CD4-positive, CD25-positive, alpha-beta regulatory T cell (primary cell): Measurements from ENCODE around the gene MPPED2. TPM values are rescaled to one million over a fixed set of nuclear protein-coding genes. Genes with fewer than 3 reads are reported as not detected.

Experiments
- ATAC-seq, 2 donors: fragments of 150-1000 bp; cut with Tn5 transposase; one replicate each; pipeline ENCODE4 v1.10.0; 2021; ENCODE audit warnings: low read depth in 2 of 2, moderate number of reproducible peaks in 2 of 2, moderate library complexity in 1 of 2
- DNase-seq, 3 donors: peaks; one replicate each; pipeline versions ENCODE4 v3.0.0 to v3.0.0-alpha.2; 2012 to 2022; ENCODE audit warnings: mixed read lengths in 1 of 3
- H3K27ac ChIP-seq: one replicate; pipeline ENCODE4 v1.7.0; 2013; ENCODE audit warnings: mild to moderate bottlenecking, low read length; ENCODE audit not compliant: insufficient read depth, poor library complexity, severe bottlenecking
- H3K27me3 ChIP-seq: one replicate; pipeline ENCODE4 v1.7.0; 2013; ENCODE audit warnings: low read length; ENCODE audit not compliant: control insufficient read depth, insufficient read depth
- H3K36me3 ChIP-seq: one replicate; pipeline ENCODE4 v1.7.0; 2013; ENCODE audit warnings: mild to moderate bottlenecking, low read length, moderate library complexity; ENCODE audit not compliant: control insufficient read depth, insufficient read depth
- H3K4me1 ChIP-seq: 2 replicates; pipeline ENCODE4 v1.7.0; 2013; ENCODE audit warnings: mild to moderate bottlenecking, low read length; ENCODE audit not compliant: insufficient read depth, control insufficient read depth, poor library complexity, severe bottlenecking
- H3K4me3 ChIP-seq: one replicate; pipeline ENCODE4 v1.7.0; 2013; ENCODE audit warnings: low read depth, mild to moderate bottlenecking, low read length, moderate library complexity
- H3K9me3 ChIP-seq, 2 experiments: 1 replicate in 1 of 2; 2 replicates in 1 of 2; pipeline ENCODE4 v1.7.0; 2013; ENCODE audit warnings: low read length in 2 of 2, mild to moderate bottlenecking in 1 of 2, moderate library complexity in 1 of 2; ENCODE audit not compliant: control insufficient read depth in 2 of 2
- H3K27ac Mint-ChIP-seq, 3 donors: one replicate each; pipeline ENCODE4 v1.8.0; 2020 to 2022; ENCODE audit warnings: mild to moderate bottlenecking in 3 of 3, mixed read lengths in 3 of 3, moderate library complexity in 2 of 3
- H3K27me3 Mint-ChIP-seq: one replicate; pipeline ENCODE4 v1.8.0; 2022; ENCODE audit warnings: mild to moderate bottlenecking, mixed read lengths
- H3K36me3 Mint-ChIP-seq: one replicate; pipeline ENCODE4 v1.8.0; 2020; ENCODE audit warnings: mixed read lengths
- H3K4me1 Mint-ChIP-seq, 4 donors: one replicate each; pipeline ENCODE4 v1.8.0; 2020 to 2022; ENCODE audit warnings: mixed read lengths in 4 of 4, mild to moderate bottlenecking in 1 of 4
- H3K4me3 Mint-ChIP-seq, 4 donors: one replicate each; pipeline ENCODE4 v1.8.0; 2020 to 2022; ENCODE audit warnings: mild to moderate bottlenecking in 4 of 4, mixed read lengths in 4 of 4, moderate library complexity in 3 of 4
- H3K9me3 Mint-ChIP-seq, 7 donors: one replicate each; pipeline ENCODE4 v1.8.0; 2020 to 2022; ENCODE audit warnings: mixed read lengths in 7 of 7, mild to moderate bottlenecking in 3 of 7, moderate library complexity in 2 of 7
- polyA plus RNA-seq, 4 donors: library from polyadenylated mRNA; unstranded; fragments of 300-500 nt; fragmentation: Illumina TruSeq; gene quantifications; one replicate each; pipeline ENCODE4 v1.2.3, GENCODE V29; 2021
- total RNA-seq: library from RNA; stranded (reverse); gene quantifications from one replicate; pipeline ENCODE4 v1.2.3, GENCODE V29; 2022

Gene MPPED2
- total and polyA plus RNA-seq, 5 donors from 2014 or later, result 0.35 to 0.96 (median 0.47) TPM; not detected in 2

- H3K4me1 ChIP-seq, result no peaks in the 10 kb centered on the region
- Mint-ChIP-seq H3K36me3 (no peaks in the 10 kb centered on the region), H3K9me3 (peaks cover 0 to 4% (median 0%) of the 10 kb centered on the region in 7 donors), H3K4me3 (peak overlapping the region in 1 of 4 donors; percentile 31), H3K27ac (no peak overlapping the region), H3K4me1 (peaks cover 0 to 5% (median 4%) of the 10 kb centered on the region in 4 donors), H3K27me3 (peaks cover 52% of the 10 kb centered on the region)
- no peak overlapping the region for H3K4me3 ChIP-seq
- H3K27ac ChIP-seq, result no peak overlapping the region
- DNase-seq (peak in 1 of 3 donors; percentile 0), ATAC-seq (no peak)
- H3K27me3 ChIP-seq, result peaks cover 2% of the 10 kb centered on the region
- H3K36me3 ChIP-seq, result no peaks in the 10 kb centered on the region
- H3K9me3 ChIP-seq, result no peaks in the 10 kb centered on the region
These were observed 845 bp downstream of the MPPED2 start for GRCh38 chr11:30585125-30585891.

GRCh38 chr11:30583476-30584280 is 2.5 kb downstream of the MPPED2 start:
- DNase-seq, result no peak
- peaks cover 0 to 5% (median 4%) of the 10 kb centered on the region in 4 donors for H3K4me1 Mint-ChIP-seq
- no peak overlapping the region for H3K27ac Mint-ChIP-seq
- H3K27me3 ChIP-seq, result peaks cover 2% of the 10 kb centered on the region
- H3K27me3 Mint-ChIP-seq, result peaks cover 52% of the 10 kb centered on the region
- H3K9me3 Mint-ChIP-seq, result peaks cover 0 to 4% (median 0%) of the 10 kb centered on the region in 7 donors
- H3K9me3 ChIP-seq, result no peaks in the 10 kb centered on the region
- H3K4me3 ChIP-seq, result no peak overlapping the region
- no peaks in the 10 kb centered on the region for H3K36me3 Mint-ChIP-seq
- no peaks in the 10 kb centered on the region for H3K4me1 ChIP-seq
- no peak for ATAC-seq
- H3K4me3 Mint-ChIP-seq, result peak overlapping the region in 1 of 4 donors; percentile 43
- no peak overlapping the region for H3K27ac ChIP-seq
- H3K36me3 ChIP-seq, result no peaks in the 10 kb centered on the region

GRCh38 chr11:30582726-30583125 is 3.4 kb downstream of the MPPED2 start:
- Mint-ChIP-seq H3K27ac (no peak overlapping the region), H3K4me1 (peaks cover 0 to 5% (median 4%) of the 10 kb centered on the region in 4 donors), H3K27me3 (peaks cover 45% of the 10 kb centered on the region), H3K4me3 (no peak overlapping the region), H3K9me3 (peaks cover 0 to 4% (median 0%) of the 10 kb centered on the region in 7 donors), H3K36me3 (no peaks in the 10 kb centered on the region)
- Histone ChIP-seq H3K36me3 (no peaks in the 10 kb centered on the region), H3K9me3 (no peaks in the 10 kb centered on the region), H3K27ac (no peak overlapping the region), H3K27me3 (peaks cover 2% of the 10 kb centered on the region), H3K4me3 (no peak overlapping the region), H3K4me1 (no peaks in the 10 kb centered on the region)
- DNase-seq (no peak), ATAC-seq (no peak)

- Mint-ChIP-seq H3K9me3 (peaks cover 0 to 3% (median 0%) of the 10 kb centered on the region in 7 donors), H3K27ac (no peak overlapping the region), H3K27me3 (peaks cover 34% of the 10 kb centered on the region), H3K36me3 (no peaks in the 10 kb centered on the region), H3K4me3 (no peak overlapping the region), H3K4me1 (peaks cover 0 to 4% (median 3%) of the 10 kb centered on the region in 4 donors)
- Histone ChIP-seq H3K36me3 (no peaks in the 10 kb centered on the region), H3K27me3 (no peaks in the 10 kb centered on the region), H3K4me1 (no peaks in the 10 kb centered on the region), H3K27ac (no peak overlapping the region), H3K9me3 (no peaks in the 10 kb centered on the region), H3K4me3 (no peak overlapping the region)
- ATAC-seq (no peak), DNase-seq (no peak)
These were observed 4.5 kb downstream of the MPPED2 start for GRCh38 chr11:30581675-30582074.

- no peak for DNase-seq
- Mint-ChIP-seq H3K4me3 (no peak overlapping the region), H3K27ac (no peak overlapping the region), H3K9me3 (peaks cover 0 to 3% (median 0%) of the 10 kb centered on the region in 7 donors), H3K4me1 (peaks cover 0 to 4% (median 3%) of the 10 kb centered on the region in 4 donors), H3K27me3 (peaks cover 37% of the 10 kb centered on the region), H3K36me3 (no peaks in the 10 kb centered on the region)
- Histone ChIP-seq H3K9me3 (no peaks in the 10 kb centered on the region), H3K27me3 (no peaks in the 10 kb centered on the region), H3K4me3 (no peak overlapping the region), H3K36me3 (no peaks in the 10 kb centered on the region), H3K4me1 (no peaks in the 10 kb centered on the region), H3K27ac (no peak overlapping the region)
- no peak for ATAC-seq
These were observed 5.6 kb downstream of the MPPED2 start for GRCh38 chr11:30580573-30580972.

- Histone ChIP-seq H3K27ac (no peak overlapping the region), H3K36me3 (no peaks in the 10 kb centered on the region), H3K27me3 (no peaks in the 10 kb centered on the region), H3K9me3 (no peaks in the 10 kb centered on the region), H3K4me1 (no peaks in the 10 kb centered on the region), H3K4me3 (no peak overlapping the region)
- no peak for DNase-seq
- H3K9me3 Mint-ChIP-seq, result peaks cover 0 to 3% (median 0%) of the 10 kb centered on the region in 7 donors
- peaks cover 0 to 4% (median 3%) of the 10 kb centered on the region in 4 donors for H3K4me1 Mint-ChIP-seq
- no peak overlapping the region for H3K4me3 Mint-ChIP-seq
- H3K36me3 Mint-ChIP-seq, result no peaks in the 10 kb centered on the region
- no peak for ATAC-seq
- H3K27ac Mint-ChIP-seq, result no peak overlapping the region
- H3K27me3 Mint-ChIP-seq, result peaks cover 31% of the 10 kb centered on the region
These were observed 6.6 kb downstream of the MPPED2 start for GRCh38 chr11:30579415-30580175.

GRCh38 chr11:30578406-30578805 is 7.7 kb downstream of the MPPED2 start:
- H3K4me3 ChIP-seq, result no peak overlapping the region
- peaks cover 19% of the 10 kb centered on the region for H3K27me3 Mint-ChIP-seq
- H3K4me3 Mint-ChIP-seq, result no peak overlapping the region
- H3K4me1 Mint-ChIP-seq, result peaks cover 0 to 4% (median 0%) of the 10 kb centered on the region in 4 donors
- no peaks in the 10 kb centered on the region for H3K36me3 Mint-ChIP-seq
- H3K27ac Mint-ChIP-seq, result no peak overlapping the region
- ATAC-seq (no peak), DNase-seq (no peak)
- peaks cover 0 to 3% (median 0%) of the 10 kb centered on the region in 7 donors for H3K9me3 Mint-ChIP-seq
- no peaks in the 10 kb centered on the region for H3K4me1 ChIP-seq
- no peaks in the 10 kb centered on the region for H3K36me3 ChIP-seq
- H3K27me3 ChIP-seq, result no peaks in the 10 kb centered on the region
- H3K9me3 ChIP-seq, result no peaks in the 10 kb centered on the region
- no peak overlapping the region for H3K27ac ChIP-seq
